Stimulated activated CD8-positive, alpha-beta memory T cell treated with anti-CD3 and anti-CD28 coated beads, Interleukin-4, amount 100 ng/mL, for 1 hour (primary cell): ENCODE results near the gene CDC42SE2.

ENCODE experiments used
- DNase-seq, 2 donors: peaks; one replicate each; pipeline ENCODE4 v3.0.0-alpha.2; 2020; ENCODE audit warnings: low read depth in 2 of 2, low spot score in 1 of 2

The CDC42SE2 gene

GRCh38 chr5:131263648-131264450, at the start of gene CDC42SE2:
TSS of gene CDC42SE2 (plus strand) at chr5:131264053. CDS start at chr5:131359494, 95,441 bp downstream.
- peak; percentile 65 to 75 for DNase-seq

GRCh38 chr5:131214609-131215227, 49.1 kb upstream of the CDC42SE2 start:
- no peak for DNase-seq

GRCh38 chr5:131217791-131218190, 46.1 kb upstream of the CDC42SE2 start:
- no peak for DNase-seq

- DNase-seq = no peak
Observed at GRCh38 chr5:131218392-131218791, 45.5 kb upstream of the CDC42SE2 start.

GRCh38 chr5:131220566-131220965, 43.3 kb upstream of the CDC42SE2 start:
- DNase-seq = no peak

- no peak for DNase-seq
Observed at GRCh38 chr5:131221008-131221703, 42.7 kb upstream of the CDC42SE2 start.

GRCh38 chr5:131221888-131222287, 42.0 kb upstream of the CDC42SE2 start:
- DNase-seq = no peak

- no peak for DNase-seq
Observed at GRCh38 chr5:131222731-131223130, 41.1 kb upstream of the CDC42SE2 start.

GRCh38 chr5:131223751-131224386, 40.0 kb upstream of the CDC42SE2 start:
- DNase-seq = no peak

GRCh38 chr5:131224387-131225201, 39.3 kb upstream of the CDC42SE2 start:
- DNase-seq = no peak

GRCh38 chr5:131225282-131225974, 38.4 kb upstream of the CDC42SE2 start:
- no peak for DNase-seq

GRCh38 chr5:131226899-131227298, 37.0 kb upstream of the CDC42SE2 start:
- DNase-seq = no peak

GRCh38 chr5:131228646-131229045, 35.2 kb upstream of the CDC42SE2 start:
- no peak for DNase-seq

GRCh38 chr5:131229623-131230022, 34.2 kb upstream of the CDC42SE2 start:
- DNase-seq = no peak

- DNase-seq = no peak
Observed at GRCh38 chr5:131230406-131230805, 33.4 kb upstream of the CDC42SE2 start.

- no peak for DNase-seq
Observed at GRCh38 chr5:131239686-131240085, 24.2 kb upstream of the CDC42SE2 start.

GRCh38 chr5:131242728-131243255, 21.1 kb upstream of the CDC42SE2 start:
- DNase-seq = no peak

GRCh38 chr5:131245312-131245711, 18.5 kb upstream of the CDC42SE2 start:
- no peak for DNase-seq

- DNase-seq = no peak
Observed at GRCh38 chr5:131245948-131246347, 17.9 kb upstream of the CDC42SE2 start.

GRCh38 chr5:131246504-131246903, 17.3 kb upstream of the CDC42SE2 start:
- DNase-seq = no peak
